Mononuclear cell (primary cell): ENCODE results near the gene EBF3. TPM values are rescaled to one million over a fixed set of nuclear protein-coding genes. Genes with fewer than 3 reads are reported as not detected.

ENCODE experiments used
- H3K27me3 ChIP-seq: 2 replicates; pipeline ENCODE4 v1.6.0; 2011; ENCODE audit warnings: low read length, control low read depth; ENCODE audit not compliant: insufficient read depth
- H3K4me1 ChIP-seq: 2 replicates; pipeline ENCODE4 v1.5.1; 2011; ENCODE audit warnings: mild to moderate bottlenecking, low read length, control low read depth; ENCODE audit not compliant: insufficient read depth
- H3K4me3 ChIP-seq: 2 replicates; pipeline ENCODE4 v1.5.1; 2011; ENCODE audit warnings: mild to moderate bottlenecking, low read length, moderate library complexity
- H3K9me3 ChIP-seq: 2 replicates; pipeline ENCODE4 v1.5.1; 2011; ENCODE audit warnings: low read depth, mild to moderate bottlenecking, control low read depth, low read length
- total RNA-seq: library from RNA; depleted of rRNA; stranded (reverse); fragments of >200 nt; gene quantifications from one replicate; pipeline ENCODE4 v1.2.3, GENCODE V29; 2012

The EBF3 gene
- total RNA-seq, 1 donor: not detected

- H3K4me1 ChIP-seq: peaks cover 19% of the 10 kb centered on the region
- H3K9me3 ChIP-seq: no peaks in the 10 kb centered on the region
- H3K4me3 ChIP-seq: no peak overlapping the region
- peaks cover 83% of the 10 kb centered on the region for H3K27me3 ChIP-seq
Observed at GRCh38 chr10:129966370-129966888, 2.4 kb upstream of the EBF3 start.

- Histone ChIP-seq H3K27me3 (peaks cover 87% of the 10 kb centered on the region), H3K4me3 (no peak overlapping the region), H3K9me3 (no peaks in the 10 kb centered on the region), H3K4me1 (peaks cover 19% of the 10 kb centered on the region)
Observed at GRCh38 chr10:129965959-129966358, 1.9 kb upstream of the EBF3 start.

DNA sequence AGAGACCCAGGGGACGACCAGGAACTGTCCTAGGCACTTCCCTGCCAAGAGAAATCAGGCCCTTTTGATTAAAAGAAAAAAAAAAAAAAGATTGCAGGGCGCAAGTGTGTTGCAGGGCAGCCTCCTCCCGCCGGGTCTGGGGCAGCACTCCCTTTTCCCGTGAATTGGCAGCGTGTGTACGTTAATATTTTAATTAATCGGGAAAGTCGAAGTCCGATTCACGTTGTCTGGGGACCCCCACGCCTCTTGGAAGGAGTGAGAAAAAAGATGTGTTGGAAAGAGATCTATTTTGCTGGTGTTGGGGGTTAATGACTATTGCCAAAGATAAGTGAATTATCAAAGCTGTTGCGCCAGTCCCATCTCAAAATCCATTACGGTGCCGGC is 1.3 kb upstream of the EBF3 start:
- H3K9me3 ChIP-seq: no peaks in the 10 kb centered on the region
- H3K4me3 ChIP-seq: no peak overlapping the region
- H3K4me1 ChIP-seq: peaks cover 19% of the 10 kb centered on the region
- H3K27me3 ChIP-seq: peaks cover 87% of the 10 kb centered on the region

GRCh38 chr10:129964611-129965424 is 744 bp upstream of the EBF3 start:
- Histone ChIP-seq H3K27me3 (peaks cover 87% of the 10 kb centered on the region), H3K4me1 (peaks cover 19% of the 10 kb centered on the region), H3K9me3 (no peaks in the 10 kb centered on the region), H3K4me3 (no peak overlapping the region)

GRCh38 chr10:129962872-129963640 is 1.0 kb downstream of the EBF3 start:
- Histone ChIP-seq H3K4me1 (peaks cover 31% of the 10 kb centered on the region), H3K9me3 (no peaks in the 10 kb centered on the region), H3K27me3 (peaks cover 85% of the 10 kb centered on the region), H3K4me3 (no peak overlapping the region)

- Histone ChIP-seq H3K9me3 (no peaks in the 10 kb centered on the region), H3K4me3 (no peak overlapping the region), H3K27me3 (peaks cover 85% of the 10 kb centered on the region), H3K4me1 (peaks cover 31% of the 10 kb centered on the region)
Observed at GRCh38 chr10:129962031-129962871, 1.8 kb downstream of the EBF3 start.

DNA sequence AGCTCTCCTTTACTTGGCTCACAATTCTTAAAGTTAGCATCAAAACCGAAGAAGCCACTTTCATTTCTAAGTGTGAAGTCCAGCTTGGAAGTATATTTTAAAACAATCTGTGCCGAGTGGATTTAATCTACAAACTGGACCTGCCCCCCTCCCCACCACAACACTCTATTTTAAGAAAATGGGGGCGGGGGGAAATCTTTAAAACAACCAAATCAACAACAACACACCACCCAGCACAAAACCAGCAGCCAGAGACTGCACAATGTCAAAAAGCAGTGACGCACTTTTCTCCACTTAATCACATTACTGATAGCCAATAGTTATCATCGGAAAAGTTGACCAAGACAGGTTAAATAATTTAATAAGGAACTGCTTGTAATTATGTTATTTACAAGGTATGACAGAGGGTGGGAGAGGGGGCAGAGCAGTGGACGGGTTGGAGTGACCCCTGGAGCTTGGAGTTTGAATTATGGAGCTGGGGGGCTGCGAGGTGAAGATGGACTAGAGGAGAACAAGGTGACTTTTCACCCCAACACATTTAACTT is 2.8 kb downstream of the EBF3 start:
- H3K9me3 ChIP-seq: no peaks in the 10 kb centered on the region
- H3K27me3 ChIP-seq: peaks cover 86% of the 10 kb centered on the region
- H3K4me1 ChIP-seq: peaks cover 31% of the 10 kb centered on the region
- no peak overlapping the region for H3K4me3 ChIP-seq

DNA sequence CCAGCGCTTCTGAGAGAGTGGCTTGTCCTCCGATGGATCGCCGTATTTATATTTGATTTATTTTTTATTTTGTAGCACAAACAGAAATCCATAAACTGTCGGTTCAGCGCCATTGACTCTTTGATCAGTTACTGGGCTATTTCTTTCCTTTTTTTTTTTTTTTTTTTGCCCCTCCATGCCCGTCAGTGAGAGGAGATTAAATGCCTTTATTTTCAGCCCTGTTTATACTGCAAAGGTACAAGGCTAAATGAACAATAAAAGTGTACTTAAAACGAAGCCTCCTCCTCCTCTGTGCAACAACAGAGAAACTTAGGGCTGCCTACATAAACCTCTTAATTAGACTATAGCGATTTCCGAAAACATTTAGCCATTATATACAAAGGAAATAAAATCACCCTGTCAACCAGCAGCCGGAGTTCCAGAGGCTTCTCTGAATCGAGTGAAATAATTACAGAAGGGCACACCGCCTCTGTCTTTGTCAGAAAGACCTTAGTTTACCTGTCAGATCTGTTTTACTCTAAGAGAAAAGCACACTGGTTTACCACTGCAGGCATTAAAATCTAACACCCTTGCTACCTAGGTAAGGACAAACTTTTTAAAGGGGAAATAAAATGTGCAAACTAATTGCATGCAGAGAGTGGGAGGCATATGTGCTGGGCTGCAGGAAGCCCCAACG is 3.5 kb downstream of the EBF3 start:
- peaks cover 31% of the 10 kb centered on the region for H3K4me1 ChIP-seq
- no peak overlapping the region for H3K4me3 ChIP-seq
- H3K9me3 ChIP-seq: no peaks in the 10 kb centered on the region
- peaks cover 86% of the 10 kb centered on the region for H3K27me3 ChIP-seq

DNA sequence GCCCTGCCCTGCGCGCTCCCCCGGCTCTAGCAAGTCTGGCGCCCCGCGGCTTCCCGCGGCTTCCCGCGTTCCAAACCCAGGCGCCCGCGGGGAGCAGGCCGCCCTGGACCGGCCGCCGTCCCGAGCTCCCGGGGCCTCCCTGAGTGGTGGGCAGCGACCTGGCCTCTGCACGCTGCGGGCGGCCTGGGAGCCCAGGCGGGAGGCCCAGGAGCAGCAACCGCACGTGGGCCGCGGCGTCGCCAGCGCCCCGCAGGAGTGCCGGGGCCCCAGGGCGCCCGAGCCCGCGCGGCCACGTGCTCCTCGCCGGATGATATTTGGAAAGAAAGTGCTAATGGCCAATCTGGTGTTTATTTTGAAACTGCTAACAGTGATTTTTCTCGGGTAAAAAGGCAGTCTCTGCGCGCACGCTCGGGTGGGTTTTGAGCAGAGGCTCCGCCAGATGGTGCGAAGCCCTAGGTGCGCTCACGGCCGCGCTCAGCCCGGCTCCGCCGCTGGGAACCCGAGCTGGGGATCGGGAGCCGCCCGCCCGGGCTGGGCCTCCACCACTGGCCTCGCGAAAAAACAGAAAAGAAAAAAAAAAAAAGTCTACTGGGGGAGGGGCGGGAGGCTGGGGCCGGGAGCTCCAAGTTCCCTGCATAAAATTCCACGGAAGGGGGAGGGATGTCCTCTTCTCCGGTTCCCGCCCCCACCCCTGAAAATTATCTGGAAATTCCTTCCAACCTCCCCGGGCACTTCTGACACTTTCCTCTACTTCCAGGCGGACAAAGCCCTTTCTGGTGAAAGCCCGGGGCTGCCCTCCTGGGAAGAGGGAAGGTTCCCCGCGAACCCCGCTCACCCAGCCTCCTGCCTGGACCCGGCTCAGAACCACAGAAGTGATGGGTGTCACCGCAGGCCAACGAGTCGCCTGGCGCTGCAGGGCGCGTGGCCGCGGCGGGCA is 4.3 kb downstream of the EBF3 start:
- no peak overlapping the region for H3K4me3 ChIP-seq
- H3K27me3 ChIP-seq: peaks cover 86% of the 10 kb centered on the region

GRCh38 chr10:129958629-129959543 is 5.2 kb downstream of the EBF3 start:
- no peak overlapping the region for H3K4me3 ChIP-seq
- H3K27me3 ChIP-seq: peaks cover 91% of the 10 kb centered on the region
- H3K9me3 ChIP-seq: no peaks in the 10 kb centered on the region
- peaks cover 20% of the 10 kb centered on the region for H3K4me1 ChIP-seq

More for the DNA sequence above, 4.3 kb downstream of the EBF3 start:
- Histone ChIP-seq H3K4me1 (peaks cover 25% of the 10 kb centered on the region), H3K9me3 (no peaks in the 10 kb centered on the region)

DNA sequence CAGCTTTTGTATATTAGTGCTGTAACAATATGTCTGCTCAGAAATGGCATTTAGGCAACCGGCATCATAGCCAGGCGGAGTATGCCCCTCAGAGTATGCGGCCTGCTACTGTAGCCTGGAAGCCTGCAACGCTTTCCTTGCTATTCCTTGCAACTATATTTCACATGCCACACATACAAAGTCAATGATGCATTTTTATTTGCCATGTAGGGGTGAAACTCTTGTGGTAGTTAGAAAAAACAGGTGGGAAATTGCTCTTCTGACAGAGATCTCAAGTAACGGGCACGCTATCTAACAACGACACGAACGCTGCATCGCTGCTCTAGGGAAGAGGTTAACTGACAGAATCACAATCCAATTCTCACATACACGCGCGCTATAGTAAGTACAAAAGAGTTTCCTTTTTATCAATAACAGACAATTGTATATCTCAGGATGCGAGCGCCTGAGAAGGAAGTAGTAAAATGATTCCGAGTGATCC is 5.9 kb downstream of the EBF3 start:
- peaks cover 20% of the 10 kb centered on the region for H3K4me1 ChIP-seq
- no peak overlapping the region for H3K4me3 ChIP-seq
- peaks cover 93% of the 10 kb centered on the region for H3K27me3 ChIP-seq
- no peaks in the 10 kb centered on the region for H3K9me3 ChIP-seq

- peaks cover 82% of the 10 kb centered on the region for H3K27me3 ChIP-seq
- H3K4me3 ChIP-seq: no peak overlapping the region
- H3K9me3 ChIP-seq: no peaks in the 10 kb centered on the region
- peaks cover 12% of the 10 kb centered on the region for H3K4me1 ChIP-seq
Observed at GRCh38 chr10:129956876-129957673, 7.0 kb downstream of the EBF3 start.
